SK-N-MC (cell line): ENCODE results near the gene CRYL1.

Experiments
- EZH2 ChIP-seq: fragments of 200-600 bp; sonication (generic); IDR thresholded peaks from one replicate; pipeline ENCODE4 v1.6.1; 2017; ENCODE audit warnings: antibody characterized with exemption
- FOXP2 ChIP-seq: optimal IDR thresholded peaks from 2 replicates; pipeline ENCODE3; 2011; ENCODE audit warnings: mild to moderate bottlenecking, moderate library complexity; ENCODE audit not compliant: insufficient read depth; ENCODE audit errors: extremely low read length, control extremely low read depth
- POLR2AphosphoS5 ChIP-seq: IDR thresholded peaks from 2 replicates; pipeline ENCODE4 v1.6.1; 2012; ENCODE audit warnings: mild to moderate bottlenecking, low read depth, low read length, borderline replicate concordance

DNA sequence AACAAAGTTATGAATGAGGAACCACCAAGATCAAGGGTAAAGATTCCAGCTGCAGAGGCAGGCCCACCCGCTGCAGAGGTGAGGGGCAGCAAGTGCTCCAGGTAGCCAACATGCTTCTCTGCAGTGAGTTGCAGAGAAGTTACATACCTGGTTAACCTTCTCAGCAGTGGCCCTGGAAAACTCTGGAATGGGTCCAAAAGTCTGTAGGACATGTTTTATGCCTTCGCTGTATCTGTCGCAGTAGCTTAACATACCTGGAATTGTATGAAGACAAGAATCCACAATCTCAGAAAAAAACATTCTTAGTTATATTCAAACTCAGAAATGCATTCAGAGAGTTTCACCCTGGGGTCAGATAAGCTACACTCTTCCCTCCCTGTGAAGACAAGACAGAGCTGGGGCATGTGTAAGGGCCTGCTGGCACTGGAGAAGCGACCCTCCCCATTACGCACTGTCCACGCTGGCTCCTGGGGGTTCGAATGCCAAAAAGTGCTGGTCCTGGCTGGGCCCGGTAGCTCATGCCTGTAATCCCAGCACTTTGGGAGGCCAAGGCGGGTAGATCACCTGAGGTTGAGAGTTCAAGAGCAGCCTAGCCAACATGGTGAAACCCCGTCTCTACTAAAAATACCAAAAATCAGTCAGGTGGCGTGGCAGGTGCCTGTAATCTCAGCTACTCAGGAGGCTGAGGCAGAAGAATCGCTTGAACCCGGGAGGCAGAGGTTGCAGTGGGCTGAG is 121.0 kb downstream of the CRYL1 start:
- TF ChIP-seq EZH2 (no peak), POLR2AphosphoS5 (no peak), FOXP2 (no peak)
